IPS-NIHi7 (cell line): ENCODE data around the gene PIGN.

ENCODE experiments used
- DNase-seq: peaks from one replicate; pipeline ENCODE4 v3.0.0; 2012; ENCODE audit warnings: mixed read lengths; ENCODE audit errors: extremely low spot score

PIGN gene

DNA sequence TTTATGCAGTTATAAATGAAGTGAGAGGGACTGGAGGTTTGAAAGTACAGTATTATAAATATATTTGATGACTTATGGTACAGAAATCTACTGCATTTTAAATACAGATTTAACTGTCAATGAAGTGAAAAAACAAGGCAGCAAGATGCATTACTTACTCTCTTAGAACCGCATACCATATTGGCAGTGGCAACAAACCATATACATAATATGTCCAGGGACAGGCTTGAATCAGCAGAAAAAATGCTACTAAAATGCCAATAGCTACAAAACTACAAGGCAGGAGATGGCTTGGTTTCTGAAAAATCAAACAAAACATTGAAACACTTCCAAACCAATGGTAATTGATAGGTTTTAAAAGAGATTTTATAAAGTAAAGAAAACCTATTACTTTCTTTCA, 77.2 kb downstream of the PIGN start:
- DNase-seq = no peak

DNA sequence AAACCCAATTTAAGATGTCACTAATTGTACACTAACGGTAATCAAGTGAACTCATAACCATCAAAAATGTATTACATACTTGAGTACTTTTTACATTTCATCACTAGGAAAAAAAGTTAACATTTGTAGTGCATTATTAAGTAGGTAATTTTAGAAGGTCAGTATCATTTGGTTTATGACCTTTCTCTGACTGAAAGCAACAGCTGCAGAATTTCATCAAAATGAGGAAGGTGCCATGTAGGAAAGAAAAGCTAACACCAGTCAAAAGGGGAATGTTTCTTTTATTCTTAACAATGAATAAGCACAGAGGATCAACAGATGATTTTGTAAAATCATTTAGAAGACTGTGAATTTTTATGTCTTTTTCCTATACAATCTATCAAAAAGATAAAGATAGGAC, 79.0 kb downstream of the PIGN start:
- DNase-seq = no peak

DNA sequence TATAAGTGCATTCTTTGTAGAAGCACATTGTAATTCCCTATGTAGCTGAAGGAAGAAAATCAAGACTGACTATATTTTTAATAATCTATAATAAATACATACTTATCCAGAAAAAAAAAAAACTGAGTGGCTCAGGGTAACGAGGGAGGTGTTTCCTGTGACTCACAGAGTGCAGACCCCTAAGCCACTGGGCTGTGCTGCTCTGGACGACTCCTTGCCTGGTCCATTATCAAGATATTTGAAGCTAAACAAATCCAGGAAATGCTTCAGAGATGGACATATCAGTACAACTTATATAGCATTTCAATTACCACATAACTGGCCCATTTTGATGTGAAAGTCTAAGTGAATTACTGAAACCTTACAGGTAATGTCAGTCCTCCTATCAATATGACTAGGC, 80.6 kb downstream of the PIGN start:
- DNase-seq = no peak

DNA sequence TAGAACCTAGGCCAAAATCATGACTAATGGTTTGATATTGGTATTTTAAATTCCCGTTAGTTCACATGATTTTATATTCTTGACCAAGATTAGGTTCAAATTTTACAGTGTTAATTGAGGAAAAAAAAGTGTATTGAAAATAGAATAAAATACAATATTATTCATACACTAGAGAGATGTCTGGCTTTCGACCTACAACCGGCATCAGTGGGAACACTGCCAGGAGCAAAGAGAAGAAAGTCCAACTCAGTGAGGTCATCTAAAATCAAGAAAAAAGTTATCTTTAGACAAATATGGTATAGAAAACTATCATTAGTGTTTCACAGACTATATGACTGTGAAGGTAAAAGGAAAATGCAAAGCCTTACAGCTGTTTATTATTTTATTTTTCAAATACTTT, 81.5 kb downstream of the PIGN start:
- DNase-seq = no peak

DNA sequence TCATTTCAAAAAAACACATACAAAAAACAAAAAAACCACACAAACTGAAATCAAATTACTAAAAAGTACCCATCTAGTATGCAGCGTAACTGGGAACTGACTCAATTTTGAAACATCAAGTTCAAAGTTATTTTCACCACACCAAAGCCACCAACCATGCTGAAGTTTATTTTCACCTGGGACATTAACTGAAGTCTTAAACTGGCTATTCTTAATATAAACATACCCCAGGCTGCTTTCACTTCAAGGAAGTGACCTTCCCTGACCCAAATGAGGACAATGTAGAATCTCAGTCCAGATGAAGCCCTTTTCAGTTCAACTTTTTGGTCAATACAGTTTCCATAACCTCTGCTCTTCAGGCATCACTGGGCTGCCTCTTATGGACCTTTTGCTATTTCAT, 84.6 kb downstream of the PIGN start:
- DNase-seq = no peak

DNA sequence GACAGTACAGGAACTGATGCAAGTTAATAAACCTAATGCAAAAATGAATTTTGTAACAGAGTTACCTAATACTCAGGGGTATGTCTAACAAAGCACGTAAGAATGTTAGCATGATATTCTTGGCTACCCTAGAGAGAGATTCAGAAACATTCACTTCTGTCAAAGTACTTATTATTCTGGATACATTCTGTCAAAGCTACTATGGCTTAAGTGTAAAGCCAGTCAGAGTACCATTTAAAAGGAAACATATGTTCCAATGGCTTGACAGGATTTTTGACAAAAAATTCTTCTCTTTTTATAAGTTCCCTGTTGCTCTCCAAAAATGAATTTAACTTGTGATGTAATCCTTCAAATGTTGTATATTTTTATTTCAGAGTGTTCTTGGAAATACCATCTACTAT, 85.5 kb downstream of the PIGN start:
- DNase-seq = no peak

DNA sequence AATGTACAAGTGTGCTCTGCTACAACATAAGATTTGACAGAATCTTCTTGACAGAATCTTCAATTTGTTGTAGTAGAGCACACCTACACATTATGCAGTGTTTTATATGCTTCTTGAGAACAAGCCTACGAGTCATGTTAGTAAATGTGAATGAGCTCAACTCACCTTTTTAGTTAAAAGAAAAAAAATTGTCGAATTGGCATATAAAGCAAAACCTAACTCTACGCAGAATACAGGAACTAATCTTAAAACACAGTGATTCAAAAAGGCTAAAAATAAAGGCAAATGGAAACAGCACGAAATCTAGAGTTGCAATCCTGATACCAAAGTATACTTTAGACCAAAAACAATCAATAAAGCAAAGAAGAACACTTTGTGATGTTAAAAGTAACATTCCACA, 87.9 kb downstream of the PIGN start:
- DNase-seq = no peak

DNA sequence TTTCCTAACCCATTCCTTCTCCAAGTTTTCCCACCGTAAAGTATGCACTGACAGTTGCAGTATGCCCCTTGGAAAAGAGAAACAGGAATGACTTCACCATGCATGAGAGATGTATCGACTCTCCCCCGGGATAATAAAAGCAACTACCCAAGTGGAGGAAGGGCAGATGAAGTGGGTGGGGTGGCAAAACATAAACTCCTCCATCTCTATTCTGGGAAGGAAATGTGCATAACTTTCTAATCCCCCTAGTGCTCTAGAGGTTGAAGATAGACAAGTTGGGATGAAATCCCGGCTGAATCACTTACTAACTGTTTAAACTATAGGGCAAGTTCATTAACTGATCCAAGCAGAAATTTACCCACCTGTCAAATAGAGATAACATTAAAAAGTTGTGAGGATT, 89.2 kb downstream of the PIGN start:
- DNase-seq = no peak

DNA sequence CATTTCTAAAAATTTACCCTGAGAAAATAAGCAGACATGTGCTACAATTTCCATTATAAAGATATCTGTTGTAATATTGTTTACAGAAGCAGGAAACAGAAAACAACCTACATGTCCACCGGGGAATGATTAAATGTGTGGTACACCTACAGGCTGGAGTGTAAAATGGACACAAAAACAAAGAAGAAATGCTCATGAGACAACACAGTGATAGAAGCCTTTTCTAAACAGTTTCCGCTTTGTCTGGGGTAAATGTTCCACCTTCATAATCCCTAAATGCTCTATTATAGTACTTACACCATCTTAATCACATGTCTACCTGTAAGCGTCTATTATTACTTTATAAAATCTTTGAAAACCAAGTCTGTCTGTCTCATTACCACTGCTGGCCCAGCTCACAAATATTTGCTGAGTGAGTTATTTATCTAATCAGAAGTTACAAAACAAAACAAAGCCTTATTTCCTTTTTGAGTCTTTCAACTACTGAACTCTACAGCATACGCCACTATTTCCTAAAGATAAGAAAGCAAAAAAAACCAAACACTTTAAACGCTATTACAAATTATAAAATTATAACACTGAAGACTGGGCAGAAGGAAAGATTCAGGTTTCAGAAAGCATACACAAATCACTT, 95.3 kb downstream of the PIGN start:
- no peak for DNase-seq

DNA sequence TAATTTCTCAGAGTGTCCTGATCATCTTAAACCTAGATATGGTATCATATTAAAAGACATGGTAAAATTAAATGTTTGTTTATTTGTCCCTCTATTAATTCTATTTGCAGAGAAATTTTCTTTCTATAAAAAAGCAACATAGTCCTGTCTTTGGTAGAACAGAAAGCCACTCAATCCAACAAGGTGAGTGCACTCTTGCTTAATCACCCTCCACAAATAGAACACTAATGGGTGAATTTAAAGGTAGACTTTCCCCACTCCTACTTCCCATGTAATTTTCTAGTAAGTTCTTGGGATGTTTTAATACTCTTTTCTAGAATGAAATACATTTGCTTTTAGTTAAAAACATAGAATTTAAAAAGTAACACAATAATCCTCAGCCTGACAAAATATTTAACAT, 97.7 kb downstream of the PIGN start:
- no peak for DNase-seq

DNA sequence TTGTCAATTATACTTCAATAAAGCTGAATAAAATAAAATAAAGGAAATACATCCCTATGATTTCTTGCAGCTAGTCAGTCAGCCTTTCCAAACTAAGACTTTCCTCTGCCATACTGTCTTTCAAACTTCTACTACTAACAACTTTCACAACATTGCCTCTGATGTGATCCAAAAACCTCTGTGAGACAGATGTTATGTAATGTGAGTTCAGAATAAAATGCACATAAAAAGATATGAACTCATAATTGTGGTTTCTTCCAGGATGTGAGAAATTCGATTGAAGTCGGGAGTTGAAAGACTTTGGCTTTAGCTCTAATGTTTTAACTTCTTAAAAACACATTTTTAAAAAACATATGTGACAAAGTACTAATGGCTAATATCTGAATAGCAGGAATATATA, 98.7 kb downstream of the PIGN start:
- DNase-seq = no peak

DNA sequence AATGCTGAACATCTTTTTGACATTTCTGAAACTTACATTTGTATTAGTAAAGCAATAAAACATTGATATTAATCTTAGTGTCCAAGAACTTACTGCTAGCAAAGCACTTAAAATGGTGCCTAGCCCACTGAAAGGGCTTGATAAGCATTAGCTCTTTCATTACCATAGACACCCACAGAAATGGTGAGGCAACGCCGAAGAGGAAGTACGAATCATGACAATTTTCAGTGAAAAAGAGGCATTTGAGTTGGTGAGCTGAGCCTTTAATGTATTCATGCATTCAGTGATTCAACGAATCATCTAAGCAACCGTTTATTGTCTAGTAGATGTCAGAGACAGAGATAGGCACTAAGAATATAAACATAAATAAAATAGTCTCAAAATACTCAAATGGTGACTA, 101.1 kb downstream of the PIGN start:
- DNase-seq = no peak

DNA sequence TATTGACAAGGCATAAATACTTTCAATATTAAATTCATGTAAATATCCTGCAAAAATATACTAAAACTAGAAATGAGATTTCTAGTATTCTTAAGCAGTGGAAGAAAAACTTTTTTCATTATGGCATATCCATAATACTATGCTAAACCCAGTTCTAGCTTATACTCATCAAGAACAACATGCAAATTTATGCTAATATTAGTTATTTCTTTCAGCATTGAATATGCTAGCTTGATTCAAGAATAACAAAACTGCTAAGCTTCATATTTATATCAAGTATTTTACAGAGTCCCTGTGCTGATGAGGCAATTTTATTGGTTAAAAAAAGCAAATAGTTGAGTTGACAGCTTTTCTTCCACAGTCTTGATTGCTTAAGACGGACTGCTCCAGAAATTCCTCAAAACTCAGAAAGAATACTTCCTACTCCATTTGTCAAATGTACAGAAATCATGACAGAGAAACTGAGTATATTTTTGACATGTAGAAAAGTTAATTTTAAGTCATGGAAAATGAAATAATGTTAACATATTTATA, 105.0 kb downstream of the PIGN start:
- DNase-seq = no peak

DNA sequence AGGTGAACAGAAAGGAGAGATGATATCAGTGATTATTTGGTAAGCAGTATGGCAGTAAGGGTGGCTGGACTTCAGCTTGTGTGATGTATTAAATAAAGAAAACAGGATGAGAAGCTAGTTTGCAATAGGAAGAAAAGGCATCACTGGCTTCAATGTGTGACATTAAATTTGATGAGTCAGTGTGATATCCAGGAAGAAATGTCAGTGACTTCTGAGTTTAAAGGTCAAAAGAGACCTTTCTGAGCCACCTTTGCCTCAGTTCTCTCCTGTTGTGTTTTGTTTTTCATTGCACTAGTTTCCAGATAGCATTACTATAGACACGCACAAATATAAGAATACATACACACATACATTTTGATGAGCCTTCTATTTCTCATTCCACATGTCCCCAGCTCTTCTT, 105.6 kb downstream of the PIGN start:
- DNase-seq = no peak

DNA sequence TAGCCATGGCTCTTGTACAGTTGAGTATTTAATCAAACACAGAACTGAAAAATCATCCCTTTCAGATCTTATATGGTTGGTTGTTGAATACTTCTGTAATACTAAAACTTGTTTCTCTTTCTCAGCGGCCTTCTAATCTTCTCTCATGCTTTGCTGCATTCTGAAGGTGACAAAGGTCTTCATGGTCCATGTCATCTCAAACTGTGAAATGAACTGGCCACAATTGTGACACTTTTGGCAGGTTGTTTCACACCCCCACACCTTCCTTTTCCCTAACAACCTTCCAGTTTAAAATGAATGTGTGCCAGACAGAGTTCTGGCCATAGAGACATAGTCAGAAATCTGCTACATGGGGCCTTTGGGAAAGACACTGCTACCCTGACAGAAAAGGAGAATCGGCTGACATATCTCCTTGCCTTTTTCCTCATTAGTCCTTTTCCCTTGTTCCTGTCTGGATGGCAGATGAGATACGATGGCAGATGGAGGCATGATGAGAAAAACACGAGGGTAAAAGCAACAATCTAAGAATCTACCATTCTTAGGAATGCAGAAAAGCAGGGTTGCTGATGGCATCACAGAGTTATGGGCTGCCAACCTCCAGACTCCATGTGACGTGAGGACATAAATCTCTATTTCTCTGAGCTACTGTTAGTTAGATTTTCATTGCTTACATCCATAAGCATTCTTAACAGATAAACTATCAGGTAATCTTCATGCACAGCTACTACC, 106.5 kb downstream of the PIGN start:
- no peak for DNase-seq

DNA sequence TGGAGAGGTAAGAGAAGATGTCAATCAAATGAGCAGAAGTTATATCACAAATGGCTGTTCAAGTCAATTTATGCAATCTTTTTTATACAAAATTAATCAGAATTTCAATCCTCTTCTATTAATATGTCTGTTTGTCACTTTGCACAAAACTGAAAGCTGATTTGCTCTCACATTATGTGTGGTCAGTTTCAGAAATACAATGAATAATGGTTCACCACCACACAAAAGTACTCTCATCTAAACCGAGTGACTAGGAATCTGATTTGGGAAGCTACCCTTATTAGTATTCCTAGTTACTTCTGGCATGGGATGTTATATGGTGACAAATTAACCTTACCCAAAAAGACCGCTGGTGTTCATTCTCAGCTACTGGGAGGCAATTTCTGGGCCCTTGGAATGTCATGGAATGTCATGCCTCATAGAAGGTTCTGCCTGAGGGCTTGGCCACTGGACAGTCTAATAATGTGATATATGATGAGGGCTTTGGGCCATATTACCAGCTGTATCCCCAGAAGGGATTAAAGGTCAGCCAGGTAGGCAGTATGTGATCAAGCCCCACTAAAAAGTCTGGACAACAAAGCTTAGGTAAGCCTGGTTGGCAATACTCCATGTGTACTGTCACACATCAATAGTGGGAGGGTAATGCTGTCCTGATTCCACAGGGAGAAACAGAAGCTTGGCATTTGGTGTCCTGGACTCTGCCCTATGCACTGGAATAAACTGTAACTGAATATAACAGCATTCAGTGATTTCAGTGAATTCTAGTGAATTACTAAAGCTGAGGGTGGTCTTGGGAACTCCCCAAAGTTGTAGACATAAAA, 113.2 kb downstream of the PIGN start:
- no peak for DNase-seq

DNA sequence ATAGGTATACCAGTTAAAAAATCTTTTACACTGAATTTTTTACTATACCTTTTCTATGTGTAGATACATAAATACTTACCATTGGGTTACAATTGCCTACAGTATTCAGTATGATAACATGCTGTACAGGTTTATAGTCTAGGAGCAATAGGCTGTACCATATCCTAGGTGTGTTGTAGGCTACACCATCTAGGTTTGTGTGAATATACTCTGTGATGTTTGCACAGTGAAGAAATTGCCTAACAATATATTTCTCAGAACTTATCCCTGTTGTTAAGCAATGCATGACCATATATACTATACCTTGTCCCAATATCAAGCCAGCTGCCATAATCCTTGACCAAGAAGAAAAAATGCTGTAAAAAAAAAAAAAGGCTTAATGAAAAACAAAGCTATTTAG, 114.5 kb downstream of the PIGN start:
- no peak for DNase-seq

DNA sequence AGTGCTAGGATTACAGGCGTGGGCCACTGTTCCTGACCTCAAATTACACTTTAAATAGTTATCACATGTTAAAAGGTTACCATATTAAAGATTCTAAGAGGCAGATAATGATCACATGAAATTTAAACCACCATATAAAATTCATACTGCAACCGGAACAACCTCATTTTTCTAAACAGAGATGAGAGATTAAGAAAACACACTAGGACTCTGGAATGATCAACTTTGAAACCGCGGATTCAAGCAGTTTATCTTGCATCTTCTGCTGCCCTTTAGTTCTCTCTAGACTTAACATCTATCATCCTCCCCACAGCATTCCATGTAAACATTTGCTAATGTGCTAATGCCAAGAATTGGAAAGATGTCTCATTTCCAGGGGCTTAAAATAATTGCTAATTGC, 115.8 kb downstream of the PIGN start:
- no peak for DNase-seq

DNA sequence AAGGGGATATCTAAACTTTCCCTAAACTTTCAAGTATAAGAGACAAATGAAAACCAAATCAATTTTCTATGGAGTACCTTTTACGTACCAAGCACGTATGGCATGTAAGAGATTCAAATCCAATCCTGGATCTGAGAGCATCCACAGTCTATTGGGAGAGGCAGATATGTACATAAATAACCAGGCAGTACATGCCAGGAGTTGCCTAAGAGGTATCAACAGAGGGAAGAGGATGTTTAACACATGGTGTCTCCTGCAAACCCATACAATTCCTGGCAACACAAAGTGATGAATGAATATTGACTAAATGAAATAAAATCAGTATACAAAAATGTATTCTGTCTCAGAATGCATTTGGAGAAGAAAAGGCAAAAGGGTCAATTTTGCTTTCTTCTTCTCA, 116.6 kb downstream of the PIGN start:
- no peak for DNase-seq

DNA sequence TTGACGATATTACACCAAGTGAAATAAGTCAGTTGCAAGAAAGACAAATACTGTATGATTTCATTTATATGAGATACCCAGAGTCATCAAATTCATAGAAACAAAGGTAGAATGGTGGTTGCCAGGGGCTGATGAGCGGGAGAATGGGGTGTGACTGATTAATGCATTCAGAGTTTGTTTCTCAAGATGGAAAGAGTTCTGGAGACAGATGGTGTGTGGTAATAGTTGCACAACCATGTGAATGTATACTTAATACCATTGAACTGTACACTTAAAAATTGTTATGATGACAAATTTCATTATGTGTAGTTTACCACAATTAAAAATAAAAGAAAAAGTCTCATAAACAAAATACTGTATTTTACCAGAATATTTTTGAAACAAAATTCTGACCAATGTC, 117.3 kb downstream of the PIGN start:
- DNase-seq = no peak

DNA sequence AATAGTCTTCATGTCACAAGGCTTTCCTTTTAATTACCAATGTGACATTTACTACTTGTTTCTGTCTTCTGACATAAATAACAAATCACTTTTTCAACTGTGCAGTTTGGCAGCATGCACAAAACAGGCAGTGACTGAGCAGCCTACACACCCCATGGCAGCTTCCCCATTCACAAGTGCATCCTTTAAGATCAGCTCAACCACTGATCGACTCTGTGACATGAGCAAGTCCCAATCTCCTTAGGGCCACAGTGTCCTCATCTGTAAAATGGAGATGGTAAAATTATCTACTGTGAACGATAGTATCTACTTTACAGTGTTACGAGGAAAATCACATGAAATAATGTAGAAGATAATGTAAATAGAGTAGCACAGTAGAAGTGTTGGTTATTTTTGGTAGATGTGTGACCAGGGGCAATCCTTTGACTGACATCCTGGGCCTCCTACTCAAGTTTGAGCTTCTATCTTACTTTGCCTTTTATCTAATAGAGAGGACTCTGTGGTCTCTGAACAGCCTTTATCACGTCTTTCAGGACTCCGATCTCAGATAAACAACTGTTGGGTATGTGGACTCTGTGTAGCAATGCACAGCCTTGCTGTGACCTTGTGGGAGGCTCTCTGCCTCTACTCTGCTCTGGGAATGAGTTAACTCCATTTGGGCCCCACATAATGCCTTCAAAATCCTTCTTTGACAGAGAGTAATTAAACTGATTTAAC, 120.6 kb downstream of the PIGN start:
- DNase-seq = no peak

DNA sequence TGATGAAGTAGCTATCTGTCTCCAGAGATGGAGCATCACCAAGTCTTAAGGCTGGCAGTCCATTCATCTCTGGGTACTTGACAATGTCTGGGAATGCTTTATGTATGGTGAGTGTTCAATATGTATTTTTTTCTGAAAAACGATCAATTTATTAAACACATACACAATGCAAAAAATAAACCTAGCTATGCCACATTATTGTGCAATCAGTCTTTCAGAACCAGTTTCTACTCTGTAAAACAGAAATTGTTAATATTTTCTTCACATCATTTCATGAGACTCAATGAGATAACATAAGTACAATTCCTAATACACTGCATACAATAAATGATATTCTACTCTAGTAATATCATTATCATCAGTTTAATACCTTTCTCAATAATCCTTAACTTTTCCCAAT, 122.5 kb downstream of the PIGN start:
- DNase-seq = no peak
